Measurements from ENCODE around the gene PBX3. TPM values are rescaled to one million over a fixed set of nuclear protein-coding genes. Genes with fewer than 3 reads are reported as not detected.
A peak's percentile ranks its signal among the peaks of the same experiment; 100 is the strongest.

Gene PBX3
- polyA plus RNA-seq, 4 donors, result 2.5 to 14.4 (median 6.4) TPM

GRCh38 chr9:125807079-125807478 is 59.9 kb downstream of the PBX3 start:
- peak in 1 of 2 donors; percentile 58 for DNase-seq
- Histone ChIP-seq H3K27me3 (ENCODE audit: control insufficient read depth in 3 of 3, insufficient read depth in 3 of 3, low read length in 3 of 3) (no peaks in the 10 kb centered on the region), H3K36me3 (ENCODE audit: control insufficient read depth in 3 of 3, insufficient read depth in 2 of 3, low read depth in 1 of 3, low read length in 3 of 3) (no peaks in the 10 kb centered on the region), H3K27ac (ENCODE audit: low read depth in 1 of 3, low read length in 2 of 3) (no peak overlapping the region), H3K4me3 (ENCODE audit: low read depth in 1 of 3, low read length in 3 of 3) (no peak overlapping the region), H3K4me1 (ENCODE audit: control insufficient read depth in 3 of 3, insufficient read depth in 2 of 3, low read depth in 1 of 3, low read length in 2 of 3) (peaks cover 0 to 2% (median 0%) of the 10 kb centered on the region in 3 donors), H3K9me3 (ENCODE audit: control insufficient read depth in 2 of 2, insufficient read depth in 1 of 2, low read depth in 1 of 2, low read length in 1 of 2) (no peaks in the 10 kb centered on the region)
- no peak for FAIRE-seq
- WGBS, 3 donors, result 88 to 92% (median 90%) methylated on average over 3 of the region's 3 CpGs

GRCh38 chr9:125810161-125810560 is 63.0 kb downstream of the PBX3 start:
- Histone ChIP-seq H3K27me3 (ENCODE audit: control insufficient read depth in 3 of 3, insufficient read depth in 3 of 3, low read length in 3 of 3) (no peaks in the 10 kb centered on the region), H3K4me1 (ENCODE audit: control insufficient read depth in 3 of 3, insufficient read depth in 2 of 3, low read depth in 1 of 3, low read length in 2 of 3) (peaks cover 0 to 2% (median 0%) of the 10 kb centered on the region in 3 donors), H3K27ac (ENCODE audit: low read depth in 1 of 3, low read length in 2 of 3) (no peak overlapping the region), H3K9me3 (ENCODE audit: control insufficient read depth in 2 of 2, insufficient read depth in 1 of 2, low read depth in 1 of 2, low read length in 1 of 2) (no peaks in the 10 kb centered on the region), H3K4me3 (ENCODE audit: low read depth in 1 of 3, low read length in 3 of 3) (no peak overlapping the region), H3K36me3 (ENCODE audit: control insufficient read depth in 3 of 3, insufficient read depth in 2 of 3, low read depth in 1 of 3, low read length in 3 of 3) (no peaks in the 10 kb centered on the region)
- DNase-seq, result no peak
- no peak for FAIRE-seq

- Histone ChIP-seq H3K27ac (ENCODE audit: low read depth in 1 of 3, low read length in 2 of 3) (no peak overlapping the region), H3K36me3 (ENCODE audit: control insufficient read depth in 3 of 3, insufficient read depth in 2 of 3, low read depth in 1 of 3, low read length in 3 of 3) (no peaks in the 10 kb centered on the region), H3K4me3 (ENCODE audit: low read depth in 1 of 3, low read length in 3 of 3) (no peak overlapping the region), H3K9me3 (ENCODE audit: control insufficient read depth in 2 of 2, insufficient read depth in 1 of 2, low read depth in 1 of 2, low read length in 1 of 2) (no peaks in the 10 kb centered on the region), H3K27me3 (ENCODE audit: control insufficient read depth in 3 of 3, insufficient read depth in 3 of 3, low read length in 3 of 3) (no peaks in the 10 kb centered on the region), H3K4me1 (ENCODE audit: control insufficient read depth in 3 of 3, insufficient read depth in 2 of 3, low read depth in 1 of 3, low read length in 2 of 3) (peaks cover 0 to 2% (median 0%) of the 10 kb centered on the region in 3 donors)
- no peak for FAIRE-seq
- no peak for DNase-seq
- WGBS, 3 donors, result 88 to 95% (median 91%) methylated on average over 3 of the region's 3 CpGs
These were observed 63.8 kb downstream of the PBX3 start for GRCh38 chr9:125811002-125811401.

GRCh38 chr9:125812403-125812802 is 65.2 kb downstream of the PBX3 start:
- WGBS, 3 donors, result 90 to 92% (median 92%) methylated on average over 6 of the region's 6 CpGs
- Histone ChIP-seq H3K27ac (ENCODE audit: low read depth in 1 of 3, low read length in 2 of 3) (no peak overlapping the region), H3K27me3 (ENCODE audit: control insufficient read depth in 3 of 3, insufficient read depth in 3 of 3, low read length in 3 of 3) (no peaks in the 10 kb centered on the region), H3K4me3 (ENCODE audit: low read depth in 1 of 3, low read length in 3 of 3) (no peak overlapping the region), H3K4me1 (ENCODE audit: control insufficient read depth in 3 of 3, insufficient read depth in 2 of 3, low read depth in 1 of 3, low read length in 2 of 3) (no peaks in the 10 kb centered on the region), H3K36me3 (ENCODE audit: control insufficient read depth in 3 of 3, insufficient read depth in 2 of 3, low read depth in 1 of 3, low read length in 3 of 3) (no peaks in the 10 kb centered on the region), H3K9me3 (ENCODE audit: control insufficient read depth in 2 of 2, insufficient read depth in 1 of 2, low read depth in 1 of 2, low read length in 1 of 2) (no peaks in the 10 kb centered on the region)
- no peak for DNase-seq
- no peak for FAIRE-seq

GRCh38 chr9:125815568-125815967 is 68.4 kb downstream of the PBX3 start:
- 88 to 95% (median 89%) methylated on average over 1 of the region's 1 CpG for WGBS, 3 donors
- DNase-seq, result no peak
- Histone ChIP-seq H3K9me3 (ENCODE audit: control insufficient read depth in 2 of 2, insufficient read depth in 1 of 2, low read depth in 1 of 2, low read length in 1 of 2) (no peaks in the 10 kb centered on the region), H3K36me3 (ENCODE audit: control insufficient read depth in 3 of 3, insufficient read depth in 2 of 3, low read depth in 1 of 3, low read length in 3 of 3) (no peaks in the 10 kb centered on the region), H3K4me3 (ENCODE audit: low read depth in 1 of 3, low read length in 3 of 3) (no peak overlapping the region), H3K4me1 (ENCODE audit: control insufficient read depth in 3 of 3, insufficient read depth in 2 of 3, low read depth in 1 of 3, low read length in 2 of 3) (no peaks in the 10 kb centered on the region), H3K27me3 (ENCODE audit: control insufficient read depth in 3 of 3, insufficient read depth in 3 of 3, low read length in 3 of 3) (no peaks in the 10 kb centered on the region), H3K27ac (ENCODE audit: low read depth in 1 of 3, low read length in 2 of 3) (no peak overlapping the region)
- FAIRE-seq, result no peak

- FAIRE-seq, result no peak
- H3K27me3 ChIP-seq (ENCODE audit: control insufficient read depth in 3 of 3, insufficient read depth in 3 of 3, low read length in 3 of 3), result no peaks in the 10 kb centered on the region
- 97 to 98% (median 97%) methylated on average over 5 of the region's 5 CpGs for WGBS, 3 donors
These were observed 69.1 kb downstream of the PBX3 start for GRCh38 chr9:125816321-125816720.

GRCh38 chr9:125820100-125820804 is 73.1 kb downstream of the PBX3 start:
- no peak overlapping the region for H3K27ac ChIP-seq (ENCODE audit: low read depth in 1 of 3, low read length in 2 of 3)
- WGBS, 3 donors, result 78 to 86% (median 79%) methylated on average over 4 of the region's 4 CpGs

More at GRCh38 chr9:125816321-125816720, 69.1 kb downstream of the PBX3 start:
- H3K27ac ChIP-seq (ENCODE audit: low read depth in 1 of 3, low read length in 2 of 3), result no peak overlapping the region
- H3K36me3 ChIP-seq (ENCODE audit: control insufficient read depth in 3 of 3, insufficient read depth in 2 of 3, low read depth in 1 of 3, low read length in 3 of 3), result no peaks in the 10 kb centered on the region
- H3K9me3 ChIP-seq (ENCODE audit: control insufficient read depth in 2 of 2, insufficient read depth in 1 of 2, low read depth in 1 of 2, low read length in 1 of 2), result no peaks in the 10 kb centered on the region
- H3K4me1 ChIP-seq (ENCODE audit: control insufficient read depth in 3 of 3, insufficient read depth in 2 of 3, low read depth in 1 of 3, low read length in 2 of 3), result no peaks in the 10 kb centered on the region
- H3K4me3 ChIP-seq (ENCODE audit: low read depth in 1 of 3, low read length in 3 of 3), result no peak overlapping the region
- no peak for DNase-seq

GRCh38 chr9:125821078-125821477 is 73.9 kb downstream of the PBX3 start:
- Histone ChIP-seq H3K9me3 (ENCODE audit: control insufficient read depth in 2 of 2, insufficient read depth in 1 of 2, low read depth in 1 of 2, low read length in 1 of 2) (no peaks in the 10 kb centered on the region), H3K4me1 (ENCODE audit: control insufficient read depth in 3 of 3, insufficient read depth in 2 of 3, low read depth in 1 of 3, low read length in 2 of 3) (no peaks in the 10 kb centered on the region), H3K27ac (ENCODE audit: low read depth in 1 of 3, low read length in 2 of 3) (no peak overlapping the region), H3K27me3 (ENCODE audit: control insufficient read depth in 3 of 3, insufficient read depth in 3 of 3, low read length in 3 of 3) (no peaks in the 10 kb centered on the region), H3K4me3 (ENCODE audit: low read depth in 1 of 3, low read length in 3 of 3) (no peak overlapping the region), H3K36me3 (ENCODE audit: control insufficient read depth in 3 of 3, insufficient read depth in 2 of 3, low read depth in 1 of 3, low read length in 3 of 3) (no peaks in the 10 kb centered on the region)
- FAIRE-seq, result no peak
- DNase-seq, result no peak
- 76 to 85% (median 82%) methylated on average over 4 of the region's 4 CpGs for WGBS, 3 donors

More at GRCh38 chr9:125820100-125820804, 73.1 kb downstream of the PBX3 start:
- H3K4me3 ChIP-seq (ENCODE audit: low read depth in 1 of 3, low read length in 3 of 3), result no peak overlapping the region
- DNase-seq (no peak), FAIRE-seq (no peak)
- no peaks in the 10 kb centered on the region for H3K4me1 ChIP-seq (ENCODE audit: control insufficient read depth in 3 of 3, insufficient read depth in 2 of 3, low read depth in 1 of 3, low read length in 2 of 3)
- no peaks in the 10 kb centered on the region for H3K27me3 ChIP-seq (ENCODE audit: control insufficient read depth in 3 of 3, insufficient read depth in 3 of 3, low read length in 3 of 3)
- H3K36me3 ChIP-seq (ENCODE audit: control insufficient read depth in 3 of 3, insufficient read depth in 2 of 3, low read depth in 1 of 3, low read length in 3 of 3), result no peaks in the 10 kb centered on the region
- H3K9me3 ChIP-seq (ENCODE audit: control insufficient read depth in 2 of 2, insufficient read depth in 1 of 2, low read depth in 1 of 2, low read length in 1 of 2), result no peaks in the 10 kb centered on the region

- H3K36me3 ChIP-seq (ENCODE audit: control insufficient read depth in 3 of 3, insufficient read depth in 2 of 3, low read depth in 1 of 3, low read length in 3 of 3), result no peaks in the 10 kb centered on the region
- WGBS, 3 donors, result 47 to 56% (median 50%) methylated on average over 2 of the region's 2 CpGs
- no peaks in the 10 kb centered on the region for H3K9me3 ChIP-seq (ENCODE audit: control insufficient read depth in 2 of 2, insufficient read depth in 1 of 2, low read depth in 1 of 2, low read length in 1 of 2)
- no peak for FAIRE-seq
- no peaks in the 10 kb centered on the region for H3K27me3 ChIP-seq (ENCODE audit: control insufficient read depth in 3 of 3, insufficient read depth in 3 of 3, low read length in 3 of 3)
- H3K4me3 ChIP-seq (ENCODE audit: low read depth in 1 of 3, low read length in 3 of 3), result no peak overlapping the region
- H3K27ac ChIP-seq (ENCODE audit: low read depth in 1 of 3, low read length in 2 of 3), result no peak overlapping the region
- no peaks in the 10 kb centered on the region for H3K4me1 ChIP-seq (ENCODE audit: control insufficient read depth in 3 of 3, insufficient read depth in 2 of 3, low read depth in 1 of 3, low read length in 2 of 3)
- DNase-seq, result no peak
These were observed 75.0 kb downstream of the PBX3 start for GRCh38 chr9:125822160-125822559.

All from small intestine (tissue), 7 donors.